Adrenal gland (tissue), 12 donors: ENCODE measurements around the gene PRKCA. TPM values are rescaled to one million over a fixed set of nuclear protein-coding genes. Genes with fewer than 3 reads are reported as not detected.

Experiments
- DNase-seq, 7 donors: peaks; one replicate each; pipeline ENCODE4 v3.0.0-alpha.2; 2019 to 2020
- H3K27ac ChIP-seq, 5 donors: fragments of 200-600 bp; sonication (generic) in 4 of 5; 1 replicate in 3 of 5; 2 replicates in 2 of 5; pipeline versions ENCODE4 v1.5.1 to v1.8.0; 2016 to 2020; ENCODE audit warnings: mild to moderate bottlenecking in 1 of 5
- H3K27me3 ChIP-seq: fragments of 200-600 bp; 2 replicates; pipeline ENCODE4 v1.8.0; 2021
- H3K36me3 ChIP-seq, 2 donors: fragments of 200-600 bp; replicated peaks in 1 of 2; 1 replicate in 1 of 2; 2 replicates in 1 of 2; pipeline versions ENCODE4 v1.5.1 to v1.8.0; 2018 to 2022
- H3K4me1 ChIP-seq, 2 donors: fragments of 200-600 bp; replicated peaks in 1 of 2; 1 replicate in 1 of 2; 2 replicates in 1 of 2; pipeline versions ENCODE4 v1.5.1 to v1.8.0; 2018 to 2021
- H3K4me3 ChIP-seq, 4 donors: fragments of 200-600 bp; sonication (generic) in 3 of 4; one replicate each; pipeline ENCODE4 v1.5.1; 2016 to 2018
- H3K9me3 ChIP-seq, 3 donors: fragments of 200-600 bp; sonication (generic) in 1 of 3; replicated peaks in 1 of 3; 1 replicate in 2 of 3; 2 replicates in 1 of 3; pipeline versions ENCODE4 v1.5.1 to v1.8.0; 2016 to 2021
- CTCF ChIP-seq, 6 experiments: fragments of 450-650 bp in 4 of 6; fragments of 200-600 bp in 2 of 6; sonication (generic) in 1 of 6; IDR thresholded peaks; 1 replicate in 5 of 6; 2 replicates in 1 of 6; pipeline versions ENCODE4 v1.5.1 to v1.8.0; 2016 to 2021; ENCODE audit warnings: antibody characterized with exemption in 6 of 6, mild to moderate bottlenecking in 2 of 6, moderate library complexity in 1 of 6
- POLR2A ChIP-seq, 2 donors: fragments of 450-650 bp; IDR thresholded peaks; one replicate each; pipeline ENCODE4 v1.6.1; 2017; ENCODE audit warnings: antibody characterized with exemption in 2 of 2, mild to moderate bottlenecking in 2 of 2, moderate library complexity in 1 of 2
- WGBS, 4 donors: extraction: QIAGEN DNeasy Blood & Tissue Kit in 2 of 4; methylation state at CpG; one replicate each; pipeline versions ENCODE4 v1.1.5 to v1.1.7; 2013 to 2017; 5-methylcytosine and 5-hydroxymethylcytosine counted together
- intact Hi-C, 2 donors: fragments of 100-400 bp; cut with DNase I; formaldehyde crosslinking; loops; one replicate each; pipeline versions ENCODE4 v1.14.1 to v1.15.0; 2022 to 2023
- polyA plus RNA-seq, 3 donors: library from polyadenylated mRNA; stranded (reverse); fragments of 200-250 nt in 2 of 3; fragments of 350-450 nt in 1 of 3; fragmentation: Illumina TruSeq in 1 of 3; extraction: RNeasy Lipid Tissue Mini Kit (QIAGEN cat#74804) in 1 of 3; gene quantifications; one replicate each; pipeline ENCODE4 v1.2.3, GENCODE V29; 2013 to 2014
- total RNA-seq, 9 donors: library from RNA; depleted of rRNA in 4 of 9; stranded (reverse); fragments of >200 nt in 4 of 9; fragments of 120-200 nt in 1 of 9; fragmentation: NEBNext Ultra II Directional in 1 of 9; extraction: Animal tissue kit (Norgen Biotek cat#: 25700) in 1 of 9; gene quantifications; one replicate each; pipeline versions ENCODE4 v1.1.0 to v1.2.4, GENCODE V29; 2013 to 2023
- donor health status: healthy with polysubstance abuse.
- donor health status: Bipolar disorder and iron deficiency.
- donor health status: DM: yes; HTN: yes; CAD: no.
- donor health status: DM: no; HTN: no; CAD: no.
- donor health status: DM: no; HTN: no; CAD: no.
- donor health status: DM: yes; HTN: yes; CAD: no.

Gene PRKCA
- total and polyA plus RNA-seq, 12 donors = 15.1 to 202 (median 84.1) TPM

GRCh38 chr17:66769911-66770310 is 467.5 kb downstream of the PRKCA start:
- H3K4me1 ChIP-seq = no peaks in the 10 kb centered on the region
- no peaks in the 10 kb centered on the region for H3K9me3 ChIP-seq
- no peaks in the 10 kb centered on the region for H3K27me3 ChIP-seq
- no peak for DNase-seq
- H3K27ac ChIP-seq = no peak overlapping the region
- TF ChIP-seq CTCF (IDR thresholded peaks at IDR 0.05) (no peak), POLR2A (IDR thresholded peaks at IDR 0.05) (no peak)
- 77 to 97% (median 84%) methylated on average over 1 of the region's 1 CpG for WGBS, 4 donors
- intact Hi-C loops = no loop called here
- no peak overlapping the region for H3K4me3 ChIP-seq
- peaks cover 0 to 14% of the 10 kb centered on the region in 2 donors for H3K36me3 ChIP-seq

GRCh38 chr17:66772148-66772812 is 469.9 kb downstream of the PRKCA start:
- TF ChIP-seq CTCF (IDR thresholded peaks at IDR 0.05) = no peak
- no peak for TF ChIP-seq POLR2A (IDR thresholded peaks at IDR 0.05)
- H3K27ac ChIP-seq = no peak overlapping the region
- WGBS, 4 donors = 85 to 91% (median 88%) methylated on average over 5 of the region's 5 CpGs
- intact Hi-C loops = no loop called here
- H3K36me3 ChIP-seq = peaks cover 0 to 22% of the 10 kb centered on the region in 2 donors
- H3K4me3 ChIP-seq = no peak overlapping the region
- H3K27me3 ChIP-seq = no peaks in the 10 kb centered on the region
- no peaks in the 10 kb centered on the region for H3K4me1 ChIP-seq
- DNase-seq = no peak
- H3K9me3 ChIP-seq = no peaks in the 10 kb centered on the region

GRCh38 chr17:66775271-66775670 is 472.9 kb downstream of the PRKCA start:
- WGBS, 4 donors = 90 to 94% (median 92%) methylated on average over 6 of the region's 6 CpGs
- TF ChIP-seq POLR2A (IDR thresholded peaks at IDR 0.05) (no peak), CTCF (IDR thresholded peaks at IDR 0.05) (no peak)
- no peak overlapping the region for H3K4me3 ChIP-seq
- H3K4me1 ChIP-seq = no peaks in the 10 kb centered on the region
- H3K27ac ChIP-seq = no peak overlapping the region
- H3K27me3 ChIP-seq = no peaks in the 10 kb centered on the region
- DNase-seq = no peak
- intact Hi-C loops = no loop called here
- H3K9me3 ChIP-seq = no peaks in the 10 kb centered on the region
- H3K36me3 ChIP-seq = peaks cover 0 to 22% of the 10 kb centered on the region in 2 donors

GRCh38 chr17:66775881-66776400 is 473.5 kb downstream of the PRKCA start:
- intact Hi-C loops = no loop called here
- peaks cover 0 to 22% of the 10 kb centered on the region in 2 donors for H3K36me3 ChIP-seq
- no peak for DNase-seq
- H3K9me3 ChIP-seq = no peaks in the 10 kb centered on the region
- WGBS, 4 donors = 84 to 95% (median 89%) methylated on average over 7 of the region's 7 CpGs
- no peak for TF ChIP-seq CTCF (IDR thresholded peaks at IDR 0.05)
- no peak for TF ChIP-seq POLR2A (IDR thresholded peaks at IDR 0.05)
- H3K4me1 ChIP-seq = no peaks in the 10 kb centered on the region
- no peaks in the 10 kb centered on the region for H3K27me3 ChIP-seq
- no peak overlapping the region for H3K4me3 ChIP-seq
- no peak overlapping the region for H3K27ac ChIP-seq
